NCI-H446 (cell line): ENCODE results near the gene NEIL1.
"Not testable (repeated sequence)": the region's sequence is repeated elsewhere in the genome, so short reads cannot be mapped to it uniquely, and the experiment has no call there.

Experiments
- DNase-seq, 2 experiments: peaks; one replicate each; lab custom pipeline; 2025; lab: John Stamatoyannopoulos, UW

Gene NEIL1, protein sequence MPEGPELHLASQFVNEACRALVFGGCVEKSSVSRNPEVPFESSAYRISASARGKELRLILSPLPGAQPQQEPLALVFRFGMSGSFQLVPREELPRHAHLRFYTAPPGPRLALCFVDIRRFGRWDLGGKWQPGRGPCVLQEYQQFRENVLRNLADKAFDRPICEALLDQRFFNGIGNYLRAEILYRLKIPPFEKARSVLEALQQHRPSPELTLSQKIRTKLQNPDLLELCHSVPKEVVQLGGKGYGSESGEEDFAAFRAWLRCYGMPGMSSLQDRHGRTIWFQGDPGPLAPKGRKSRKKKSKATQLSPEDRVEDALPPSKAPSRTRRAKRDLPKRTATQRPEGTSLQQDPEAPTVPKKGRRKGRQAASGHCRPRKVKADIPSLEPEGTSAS

GRCh38 chr15:75346796-75347221, at the start of gene NEIL1:
TSS of gene NEIL1 (plus strand) at chr15:75347039. CDS start at chr15:75348906, 1,867 bp downstream.
- no peak for DNase-seq

DNA sequence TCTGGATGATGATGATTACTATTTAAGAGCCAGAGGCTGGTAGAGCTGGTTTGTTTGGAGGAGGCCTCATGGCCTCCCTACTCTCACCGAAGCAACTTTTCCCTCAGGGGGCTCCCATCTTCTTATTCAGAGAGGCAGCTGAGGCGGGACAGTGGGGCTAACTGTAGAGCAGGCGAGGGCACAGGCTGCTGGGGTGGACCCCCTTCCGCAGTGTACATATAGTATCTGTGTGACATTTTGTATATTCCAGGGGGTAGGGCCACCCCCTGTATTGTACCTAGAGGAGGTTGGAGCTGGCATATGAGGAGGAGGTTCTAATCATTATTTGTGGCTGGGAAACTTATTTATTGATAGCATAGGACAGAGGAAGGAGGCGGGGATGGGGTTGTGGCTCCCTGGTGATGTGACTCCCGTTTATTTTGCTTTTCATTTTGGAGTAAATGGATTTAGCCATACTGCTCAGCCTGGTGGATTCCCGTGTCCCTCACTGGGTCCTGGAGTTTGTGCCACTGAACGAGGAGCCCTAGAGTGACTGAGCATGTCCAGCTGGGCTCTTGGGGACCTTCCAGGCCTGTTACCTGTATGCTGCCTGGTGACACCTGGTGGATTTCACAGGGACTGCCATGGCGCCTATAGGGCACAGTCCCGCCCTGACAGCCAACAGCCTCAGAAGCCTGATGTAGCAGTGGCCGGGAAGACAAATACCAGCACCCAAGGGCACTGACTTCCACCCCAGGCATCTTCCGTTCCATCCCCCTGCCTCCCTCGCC, 48.1 kb upstream of the NEIL1 start:
- not testable (repeated sequence) for DNase-seq

GRCh38 chr15:75299311-75299688, 47.5 kb upstream of the NEIL1 start:
- not testable (repeated sequence) for DNase-seq

- DNase-seq, result not testable (repeated sequence)
These were observed 46.8 kb upstream of the NEIL1 start for GRCh38 chr15:75300026-75300425.

- no peak for DNase-seq
These were observed 44.5 kb upstream of the NEIL1 start for GRCh38 chr15:75302318-75302717.

DNA sequence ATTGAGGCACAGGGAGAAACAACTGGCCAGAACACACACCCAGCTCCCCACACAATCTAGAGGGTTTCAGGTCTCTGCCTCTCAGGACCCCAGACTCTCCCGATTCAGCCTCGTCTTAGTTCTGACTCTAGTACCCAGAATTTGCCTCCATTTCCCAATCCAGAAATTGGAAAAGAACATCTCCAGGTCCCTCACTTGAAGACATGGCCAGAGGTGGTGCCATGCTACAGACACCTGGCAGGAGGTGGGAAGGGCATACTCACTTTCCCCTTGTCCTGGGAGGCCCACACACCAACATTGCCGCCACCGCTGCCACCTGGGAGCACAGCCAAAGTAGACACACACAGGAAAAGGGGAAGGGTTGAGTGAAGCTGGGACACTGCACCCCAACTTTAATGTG, 44.1 kb upstream of the NEIL1 start:
- not testable (repeated sequence) for DNase-seq

DNA sequence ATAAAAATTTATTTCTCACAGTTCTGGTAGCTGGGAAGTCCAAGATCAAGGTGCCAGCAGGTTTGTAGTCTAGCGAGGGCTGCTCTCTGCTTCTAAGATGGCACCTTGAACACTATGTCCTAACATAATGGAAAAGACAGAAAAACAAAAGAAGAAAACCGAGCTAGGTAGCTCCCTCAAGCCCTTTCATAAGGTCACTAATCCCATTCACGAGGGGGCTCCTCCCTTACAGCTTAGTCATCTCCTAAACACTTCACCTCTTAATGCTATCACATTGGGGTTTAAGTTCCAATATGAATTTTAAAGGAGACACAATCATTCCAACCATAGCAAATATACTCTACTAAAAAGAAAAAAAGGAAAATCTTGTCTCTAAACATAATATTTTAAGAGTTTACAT, 40.7 kb upstream of the NEIL1 start:
- DNase-seq, result no peak

GRCh38 chr15:75307778-75308390, 39.0 kb upstream of the NEIL1 start:
- DNase-seq, result peak in 1 of 2 experiments; percentile 33

- DNase-seq, result no peak
These were observed 37.1 kb upstream of the NEIL1 start for GRCh38 chr15:75309711-75310110.

DNA sequence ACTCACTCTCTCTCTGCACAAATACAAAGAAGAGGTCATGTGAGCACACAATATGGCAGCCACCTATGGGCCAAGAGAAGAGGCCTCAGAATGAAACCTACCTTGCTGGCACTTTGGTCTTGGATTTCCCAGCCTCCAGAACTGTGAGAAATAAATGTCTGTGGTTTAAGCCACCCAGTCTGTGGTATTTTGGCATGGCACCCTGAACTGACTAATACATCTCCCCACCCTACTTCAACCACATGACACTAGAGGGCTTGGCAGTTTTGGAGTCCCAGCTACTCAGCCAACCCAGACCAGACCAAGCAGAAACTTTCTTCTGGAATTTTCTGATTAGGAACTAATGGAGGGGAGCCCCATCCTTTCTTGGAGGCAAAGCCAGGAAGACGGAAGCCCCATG, 34.3 kb upstream of the NEIL1 start:
- DNase-seq, result not testable (repeated sequence)

GRCh38 chr15:75313116-75313845, 33.6 kb upstream of the NEIL1 start:
- DNase-seq, result no peak

- DNase-seq, result no peak
These were observed 32.1 kb upstream of the NEIL1 start for GRCh38 chr15:75314552-75315290.

DNA sequence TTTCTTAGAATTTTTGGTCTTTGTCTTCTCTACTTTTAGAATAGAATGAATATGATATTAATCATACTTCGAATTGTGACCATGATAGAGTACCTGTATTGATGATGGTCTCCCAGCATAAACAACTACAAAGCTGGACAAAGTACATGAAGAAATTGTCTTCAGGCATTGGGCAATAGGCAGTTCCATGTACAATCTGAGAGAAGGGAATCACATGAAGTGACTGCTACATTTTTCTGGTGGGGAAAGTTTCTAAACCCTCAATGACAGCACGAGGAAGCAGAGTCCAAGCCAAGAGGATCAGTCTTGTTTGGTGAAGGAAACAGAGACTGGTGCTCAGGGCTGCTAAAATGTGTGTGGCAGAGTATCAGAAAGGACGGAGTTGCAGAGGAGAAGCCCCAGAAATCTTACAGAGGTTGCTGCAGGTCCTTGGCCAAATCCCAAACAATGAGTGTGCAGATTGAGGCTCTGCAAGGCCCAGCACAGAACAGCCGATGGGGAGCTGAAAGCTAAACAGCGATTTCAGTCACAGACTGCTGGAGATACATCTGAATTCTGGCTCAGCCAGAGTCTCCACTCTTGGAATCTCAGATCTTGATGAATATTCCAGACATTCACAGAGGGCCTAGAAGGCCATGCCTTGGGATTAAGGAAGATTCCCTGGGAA, 27.5 kb upstream of the NEIL1 start:
- not testable (repeated sequence) for DNase-seq

GRCh38 chr15:75321711-75322110, 25.1 kb upstream of the NEIL1 start:
- DNase-seq, result no peak

DNA sequence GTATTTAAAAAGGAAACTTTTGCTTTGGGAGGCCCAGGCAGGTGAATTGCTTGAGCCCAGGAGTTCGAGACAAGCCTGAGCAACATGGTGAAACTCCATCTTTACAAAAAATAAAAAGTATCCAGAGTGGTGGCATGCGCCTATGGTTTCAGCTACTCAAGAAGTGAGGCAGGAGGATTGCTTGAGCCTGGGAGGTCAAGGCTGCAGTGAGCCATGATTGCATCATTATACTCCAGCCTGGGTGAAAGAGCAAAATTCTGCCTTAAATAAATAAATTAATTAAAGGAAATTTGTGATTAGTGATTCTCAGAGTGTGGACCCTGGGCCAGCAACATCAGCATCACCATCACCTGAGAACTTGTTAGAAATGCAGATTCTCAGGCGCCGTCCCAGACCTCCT, 20.9 kb upstream of the NEIL1 start:
- DNase-seq, result no peak

- DNase-seq, result no peak
These were observed 19.8 kb upstream of the NEIL1 start for GRCh38 chr15:75327005-75327404.

DNA sequence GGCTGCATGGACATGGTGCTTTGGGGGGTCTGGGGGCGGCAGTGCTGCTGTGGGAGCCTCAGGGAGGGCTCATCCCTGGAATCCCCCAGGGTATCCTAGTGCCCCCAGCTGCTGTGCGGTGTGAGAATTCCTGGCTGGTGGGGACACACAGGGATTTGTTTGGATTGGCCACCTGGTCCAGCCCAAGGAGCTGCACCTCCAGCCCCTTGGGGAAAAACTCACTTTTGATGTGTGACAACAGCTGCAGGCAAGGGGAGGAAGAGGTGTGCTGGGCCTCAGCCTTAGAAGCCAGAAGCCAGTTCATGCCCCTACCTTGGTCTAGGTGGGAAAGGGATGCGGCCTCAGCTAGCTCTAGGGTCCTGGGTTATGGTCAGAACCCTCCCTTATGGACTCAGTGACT, 19.3 kb upstream of the NEIL1 start:
- DNase-seq, result no peak

DNA sequence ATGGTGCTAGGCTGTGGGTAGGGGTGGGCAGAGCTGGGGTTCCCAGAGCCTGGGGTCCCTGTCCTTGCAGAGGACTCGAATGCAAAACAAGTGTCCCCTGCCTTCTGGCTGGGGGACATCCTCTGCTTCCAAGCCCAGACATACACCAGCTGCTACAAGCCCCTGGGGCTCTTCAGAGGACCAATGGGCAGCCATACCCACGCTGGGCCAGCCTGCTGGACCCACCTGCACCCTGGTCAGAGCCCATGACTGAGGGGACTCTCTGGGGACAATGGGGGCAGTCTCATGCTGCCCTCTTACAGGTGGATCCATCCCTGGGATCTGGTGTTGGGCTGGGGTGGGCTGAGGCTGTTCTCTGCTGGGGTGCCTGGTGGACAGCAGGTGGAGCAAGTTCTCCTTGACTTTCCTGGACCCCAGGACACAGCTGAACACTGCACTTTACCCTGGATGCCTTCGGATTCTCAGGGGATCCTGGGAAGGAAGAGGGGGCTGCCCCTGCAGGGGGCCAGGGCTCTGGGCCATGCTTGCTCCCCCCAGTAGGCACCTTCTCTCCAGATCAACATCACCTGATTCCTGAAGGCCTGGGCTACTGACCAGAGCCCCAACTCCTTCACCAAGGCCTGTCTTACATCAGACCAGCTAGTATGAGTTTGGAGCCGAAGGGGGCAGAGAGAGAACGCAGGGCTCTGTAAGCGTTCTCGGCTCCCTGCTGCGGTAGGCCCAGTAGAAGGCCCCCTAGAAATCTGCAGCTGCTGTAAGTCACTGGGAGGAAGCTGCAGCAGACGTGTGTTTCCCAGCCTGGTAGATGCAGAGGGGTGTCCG, 18.1 kb upstream of the NEIL1 start:
- DNase-seq, result no peak

DNA sequence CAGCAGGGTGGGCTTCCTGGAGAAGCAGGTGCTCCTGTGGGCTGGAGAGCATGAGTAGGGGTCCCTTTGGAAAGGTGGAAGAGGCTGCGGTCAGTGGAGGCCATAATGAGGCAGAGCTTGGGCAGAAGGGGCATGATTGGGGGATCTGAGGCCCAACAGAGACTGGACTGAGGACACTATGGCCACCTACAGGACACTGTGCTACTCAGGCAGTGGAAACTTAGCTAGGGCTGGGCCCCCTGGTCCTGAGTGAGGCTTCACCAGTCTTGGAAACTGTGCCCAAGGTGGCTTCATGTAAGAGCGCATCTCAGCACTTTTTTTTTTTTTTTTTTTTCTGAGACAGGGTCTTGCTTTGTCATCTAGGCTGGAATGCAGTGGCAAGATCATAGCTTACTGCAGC, 17.3 kb upstream of the NEIL1 start:
- DNase-seq, result no peak

DNA sequence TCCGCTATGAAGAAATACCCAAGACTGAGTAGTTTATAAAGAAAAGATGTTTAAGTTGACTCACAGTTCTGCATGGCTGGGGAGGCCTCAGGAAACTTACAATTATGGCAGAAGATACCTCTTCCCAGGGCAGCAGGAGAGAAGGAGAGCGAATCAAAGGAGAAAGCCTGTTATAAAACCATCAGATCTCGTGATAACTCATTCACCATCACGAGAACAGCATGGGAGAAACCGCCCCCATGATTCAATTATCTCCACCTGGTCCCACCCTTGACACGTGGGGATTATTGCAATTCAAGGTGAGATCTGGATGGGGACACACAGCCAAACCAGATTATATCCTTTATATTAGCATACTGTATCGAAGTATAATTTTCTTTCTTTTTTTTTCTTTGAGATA, 14.7 kb upstream of the NEIL1 start:
- DNase-seq, result not testable (repeated sequence)
